T-helper 1 cell (primary cell): ENCODE measurements around the gene ASCL2.
"Not testable (repeated sequence)": the region's sequence is repeated elsewhere in the genome, so short reads cannot be mapped to it uniquely, and the experiment has no call there.

Experiments
- DNase-seq, 5 donors: peaks; one replicate each; pipeline ENCODE4 v3.0.0-alpha.2; 2012 to 2020

The ASCL2 gene

DNA sequence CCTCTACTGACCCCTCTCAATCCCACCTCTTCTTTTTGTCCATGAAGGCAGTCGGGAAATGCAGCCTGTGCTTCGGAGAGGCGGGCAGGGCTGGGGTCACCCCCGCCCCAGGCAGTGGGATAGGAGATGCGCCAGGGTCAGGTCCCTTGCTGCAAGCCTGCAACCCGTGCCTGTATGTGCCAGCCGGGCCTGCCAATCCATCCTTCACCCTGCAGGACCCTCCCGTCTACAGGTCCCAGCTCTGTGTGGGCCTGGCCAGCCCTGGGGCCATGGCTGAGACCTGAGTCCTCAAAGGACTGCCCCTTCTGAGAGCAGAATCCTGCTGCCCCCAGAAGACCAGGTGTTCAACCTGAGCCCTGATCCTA, 10.9 kb downstream of the ASCL2 start:
- DNase-seq, result no peak

DNA sequence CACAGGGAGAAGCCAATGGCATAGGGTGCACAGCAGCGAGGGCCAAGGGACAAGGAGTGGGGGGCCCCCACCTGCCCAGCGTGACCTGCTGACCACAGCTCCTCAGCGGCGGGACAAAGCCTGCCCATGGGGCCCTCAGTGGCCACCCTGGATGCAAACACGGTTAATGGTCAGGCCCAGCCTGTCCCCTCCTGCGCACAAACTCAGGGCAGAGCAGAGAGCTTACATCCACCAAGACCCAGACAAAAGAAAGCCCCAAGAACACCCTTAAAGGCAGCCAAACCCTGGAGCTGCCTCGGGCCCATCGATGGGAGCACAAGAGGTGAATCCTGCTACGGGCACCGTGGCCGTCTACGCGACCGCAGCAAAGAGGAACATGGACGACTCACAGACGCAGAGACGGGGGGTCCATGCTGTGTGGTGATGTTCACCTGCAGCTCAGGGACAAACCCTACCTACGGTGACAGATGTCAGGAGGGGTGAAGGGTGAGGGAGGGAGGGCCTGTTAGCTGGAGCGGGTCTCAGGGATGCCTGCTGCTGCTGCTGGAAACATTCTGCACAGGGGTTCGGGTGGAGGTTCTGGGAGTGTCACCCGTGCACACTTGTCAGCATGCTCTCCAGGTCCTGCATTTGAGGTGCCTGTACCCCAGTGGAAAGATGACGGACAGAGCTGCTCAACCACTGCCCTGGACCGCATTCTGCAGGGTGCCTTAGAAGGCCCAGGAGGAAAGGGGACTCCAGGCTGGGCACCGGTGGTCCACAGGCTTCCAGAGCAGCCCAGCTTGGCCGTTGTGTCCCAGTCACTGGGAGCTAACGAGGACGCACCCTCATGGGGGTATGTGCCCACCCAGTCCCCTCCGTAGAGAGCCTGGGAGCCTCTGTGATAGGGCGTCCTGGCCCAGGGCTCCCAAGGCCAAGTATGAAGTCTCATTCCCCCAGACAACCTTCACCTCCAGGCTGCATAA, 11.6 kb downstream of the ASCL2 start:
- DNase-seq, result no peak

DNA sequence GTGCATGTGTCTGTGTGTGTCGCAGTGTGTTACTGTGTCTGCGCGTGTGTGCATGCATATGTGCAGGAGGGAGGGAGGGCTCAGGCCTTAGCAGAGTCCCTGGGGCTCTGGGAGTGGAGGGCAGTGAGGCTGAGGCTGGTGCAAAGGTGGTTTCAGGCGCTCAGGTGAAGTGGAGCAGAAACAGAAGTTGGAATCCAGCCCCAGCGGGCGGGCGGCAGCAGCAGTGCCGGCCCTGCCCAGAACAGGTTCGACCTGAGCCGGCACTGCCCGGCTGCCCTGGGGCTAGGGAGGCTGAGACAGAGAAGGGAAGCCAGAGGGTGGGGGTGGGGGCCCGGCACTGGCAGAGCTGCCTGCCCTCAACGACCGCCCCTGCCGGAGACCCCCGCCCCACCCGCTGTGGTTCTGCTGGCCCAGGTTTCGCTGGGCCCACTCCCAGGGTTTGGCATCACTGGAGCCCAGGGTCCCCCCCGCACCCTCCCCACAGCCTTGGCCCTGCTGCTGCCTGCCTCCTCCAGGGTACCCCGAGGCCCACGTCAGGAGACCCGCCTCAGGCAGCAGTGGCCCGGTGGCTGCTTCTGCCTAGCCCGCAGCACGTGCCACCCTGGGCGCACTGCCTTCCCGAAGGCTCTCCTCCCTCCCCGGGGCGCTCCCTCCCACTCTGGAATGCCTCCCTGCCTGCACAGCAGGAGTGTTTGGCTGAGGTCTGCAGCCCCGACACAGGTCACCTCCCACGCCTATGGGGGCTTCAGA, 13.3 kb downstream of the ASCL2 start:
- no peak for DNase-seq

DNA sequence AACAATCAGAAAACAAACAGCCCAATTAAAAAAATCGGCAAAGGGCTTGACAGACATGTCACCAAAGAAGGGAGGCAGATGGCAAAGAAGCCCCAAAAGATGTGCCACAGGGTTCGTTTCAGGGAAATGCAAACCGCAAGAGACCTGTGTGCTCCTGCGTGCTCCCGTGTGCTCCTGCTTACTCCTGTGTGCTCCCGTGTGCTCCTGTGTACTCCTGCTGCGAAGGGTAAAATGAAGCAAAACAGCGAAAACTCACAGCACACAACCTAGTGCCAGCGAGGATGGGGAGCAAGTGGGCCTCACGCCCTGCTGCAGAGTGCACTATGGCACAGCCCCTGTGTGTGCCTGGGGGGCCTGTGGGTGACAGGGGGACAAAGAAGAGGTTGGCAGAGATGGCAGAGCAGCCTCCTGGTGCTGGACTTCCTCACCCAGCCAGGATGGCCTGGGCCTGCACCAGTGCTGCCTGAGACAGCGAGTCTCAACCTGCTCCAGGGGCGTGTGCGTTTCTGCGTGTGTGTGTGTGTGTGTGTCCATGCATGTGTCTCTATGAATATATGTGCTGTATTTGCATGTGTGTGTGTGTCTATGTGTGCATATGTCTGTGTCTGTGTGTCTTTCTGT, 14.0 kb downstream of the ASCL2 start:
- DNase-seq, result no peak

DNA sequence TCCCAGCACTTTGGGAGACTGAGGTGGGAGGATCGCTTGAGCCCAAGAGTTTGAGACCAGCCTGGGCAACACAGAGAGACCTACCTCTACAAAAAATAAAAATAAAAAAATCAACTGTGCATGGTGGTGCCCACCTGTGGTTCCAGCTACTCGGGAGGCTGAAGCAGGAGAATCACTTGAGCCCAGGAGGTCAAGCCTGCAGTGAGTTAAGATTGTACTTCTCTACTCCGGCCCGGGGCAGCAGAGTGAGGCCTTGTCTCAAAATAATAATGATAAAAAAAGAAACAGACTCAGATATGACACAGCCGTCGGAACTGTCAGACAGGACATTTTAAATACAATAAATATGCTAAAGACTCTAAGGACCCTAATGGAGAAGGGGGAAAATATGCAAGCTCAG, 18.4 kb downstream of the ASCL2 start:
- no peak for DNase-seq

DNA sequence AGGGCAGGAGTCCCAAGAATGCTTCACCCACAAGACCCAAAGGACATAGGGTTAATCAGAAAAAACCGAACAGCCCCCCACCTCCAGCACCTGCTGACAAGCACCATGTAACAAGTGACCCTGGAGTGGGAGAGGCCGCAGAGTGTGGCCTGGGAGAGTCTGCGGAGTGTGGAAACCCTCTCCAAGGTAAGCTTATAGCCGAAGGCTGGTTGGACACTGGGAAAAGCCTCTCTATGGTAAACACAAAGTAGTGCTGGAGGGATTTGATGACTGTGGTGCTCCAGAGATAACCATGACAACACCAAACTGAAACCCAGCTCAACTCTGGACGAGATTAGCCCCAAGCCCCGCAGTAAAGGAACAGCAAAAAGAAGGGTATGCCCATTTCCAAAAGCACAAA, 19.2 kb downstream of the ASCL2 start:
- DNase-seq, result no peak

DNA sequence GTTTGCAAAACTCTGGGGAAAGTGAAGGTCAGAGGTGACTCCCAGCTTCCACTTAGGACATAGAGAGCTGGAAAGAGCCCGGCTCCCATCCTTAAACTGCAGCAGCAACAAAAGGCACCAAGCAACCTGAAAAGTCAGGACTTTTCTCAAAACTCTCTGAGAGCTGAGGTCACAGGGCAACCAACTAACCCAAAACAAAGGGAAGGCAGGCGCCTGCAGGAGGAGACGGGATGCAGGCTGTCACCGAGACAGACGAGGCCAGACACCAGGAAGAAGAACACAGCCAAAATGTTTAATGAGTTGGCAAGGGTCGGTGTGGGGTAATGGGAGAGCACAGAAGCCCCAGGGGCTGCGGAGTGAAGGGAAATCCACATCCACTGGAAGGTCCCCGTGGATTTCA, 19.9 kb downstream of the ASCL2 start:
- no peak for DNase-seq

DNA sequence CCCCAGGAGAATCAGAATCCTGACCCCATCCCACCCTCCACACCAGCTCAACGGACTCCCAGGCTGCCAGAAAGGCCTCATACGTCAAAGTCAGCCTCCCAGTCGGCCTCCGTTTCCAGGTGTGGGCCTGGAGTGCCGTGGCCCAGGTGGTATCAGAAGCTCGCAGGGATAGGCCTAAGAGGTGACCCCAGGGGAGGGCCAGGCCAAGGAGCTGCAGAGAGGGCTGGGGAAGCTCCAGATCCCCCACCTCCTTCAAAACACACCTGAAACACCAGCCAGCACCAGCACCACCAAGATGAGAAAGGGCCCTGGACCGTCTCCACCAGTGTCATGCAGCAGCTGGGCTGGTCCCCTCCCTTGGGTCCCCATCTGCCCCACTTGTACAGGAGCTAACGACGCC, 20.3 kb downstream of the ASCL2 start:
- no peak for DNase-seq

DNA sequence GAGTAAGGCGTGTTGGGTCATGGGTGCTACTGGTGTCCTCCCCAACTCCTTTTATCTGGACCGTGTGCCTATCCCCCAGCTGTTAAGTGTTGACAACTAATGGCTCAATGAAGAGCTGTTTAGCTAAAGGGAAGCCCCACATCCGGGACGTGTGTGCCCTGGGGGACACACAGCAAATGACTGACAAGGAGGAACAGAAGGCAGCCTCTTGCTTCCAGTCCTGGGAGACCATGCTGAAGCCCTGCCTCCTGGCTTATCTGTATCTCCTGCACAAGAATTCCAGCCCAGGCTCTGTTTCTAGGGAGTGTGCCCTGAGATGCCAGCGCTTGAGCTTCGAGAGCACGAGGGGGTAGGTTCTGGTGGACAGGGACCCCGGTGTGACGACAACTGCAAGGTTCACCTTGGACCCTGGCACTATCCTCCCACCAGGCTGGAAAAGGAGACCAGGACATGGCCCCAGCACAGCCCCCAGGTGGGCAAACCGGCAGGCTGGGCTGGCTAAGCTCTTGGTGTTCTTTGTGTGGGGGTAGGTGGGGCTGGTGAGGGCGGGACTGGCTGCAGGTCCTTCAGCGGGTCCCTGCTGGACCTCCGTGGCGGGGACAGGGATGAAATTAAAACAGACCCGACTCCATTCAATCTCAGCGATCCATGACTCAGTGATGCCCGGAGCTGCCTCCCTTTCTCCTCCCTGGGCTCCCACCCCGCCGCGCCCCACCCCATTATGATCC, 21.0 kb downstream of the ASCL2 start:
- no peak for DNase-seq

DNA sequence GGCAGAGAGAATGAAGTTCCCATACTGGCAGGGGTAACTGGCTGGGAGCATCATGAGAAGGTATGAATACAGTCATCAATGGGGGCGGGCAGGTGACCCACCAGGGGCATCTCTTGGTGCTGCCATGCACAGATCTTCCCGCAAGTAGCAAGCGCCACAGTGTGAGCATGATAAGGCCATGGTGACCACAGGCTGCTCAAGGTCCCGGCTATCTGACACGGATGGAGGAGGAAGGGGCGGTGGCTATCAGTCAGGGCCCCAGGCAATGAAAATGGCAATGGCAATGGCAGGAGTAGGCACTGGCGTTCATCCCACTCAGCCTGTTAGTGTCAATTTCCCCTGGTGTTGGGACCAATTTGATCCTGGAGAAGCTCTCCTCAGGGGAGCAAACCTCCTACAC, 21.6 kb downstream of the ASCL2 start:
- DNase-seq, result no peak

DNA sequence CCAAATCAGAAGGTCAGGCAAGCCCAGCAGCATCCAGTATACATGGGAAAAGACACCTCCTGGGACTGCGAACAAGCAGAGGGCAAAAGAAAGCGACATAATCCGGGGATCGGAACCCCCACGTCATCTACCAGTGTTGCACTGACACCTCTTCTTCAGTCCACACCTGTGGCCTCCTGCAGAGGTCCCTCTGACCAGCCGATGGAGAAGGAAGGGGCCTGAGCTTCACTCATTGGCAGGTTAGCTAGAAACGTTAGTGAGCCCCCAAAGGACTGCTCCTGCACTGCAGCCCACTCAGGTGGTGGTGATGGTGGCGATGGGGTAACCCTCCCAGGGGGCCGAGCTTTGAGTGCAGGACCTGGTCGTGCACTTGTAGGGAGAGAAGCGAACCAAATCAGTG, 22.1 kb downstream of the ASCL2 start:
- no peak for DNase-seq

DNA sequence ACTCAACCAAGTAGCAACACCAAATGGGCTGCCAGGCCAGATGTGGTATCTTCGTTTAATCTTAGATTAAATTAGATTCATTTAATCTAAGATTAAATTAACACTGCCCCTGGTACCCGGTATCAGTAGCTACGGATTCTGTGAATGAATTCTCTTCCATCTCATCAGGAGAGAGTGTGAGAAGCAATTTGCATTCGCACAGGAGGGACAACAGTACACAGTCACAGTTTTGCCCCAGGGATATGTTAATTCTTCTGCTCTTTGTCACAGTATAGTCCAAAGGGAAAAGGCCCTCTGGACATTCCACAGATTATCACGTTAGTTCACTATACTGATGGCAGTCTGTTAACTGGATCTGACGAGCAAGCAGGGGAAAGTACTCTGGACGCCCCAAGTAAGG, 22.9 kb downstream of the ASCL2 start:
- DNase-seq, result no peak

DNA sequence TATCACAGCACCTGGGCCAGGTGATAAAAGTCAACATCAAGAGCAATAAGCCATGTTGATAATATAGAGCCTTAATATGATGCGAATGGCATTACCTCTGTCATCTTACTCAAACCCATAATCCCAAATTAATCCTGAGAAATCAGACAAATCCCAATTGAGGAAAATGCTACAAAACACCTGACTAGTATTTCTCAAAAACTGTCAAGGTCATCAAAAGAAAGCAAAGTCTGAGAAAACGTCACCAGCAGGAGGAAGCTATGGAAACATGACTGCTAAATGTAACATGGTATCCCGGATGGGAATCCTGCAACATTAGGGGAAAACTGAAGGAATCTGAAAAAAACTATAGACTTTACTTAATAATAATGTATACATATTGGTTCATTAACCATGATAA, 29.6 kb downstream of the ASCL2 start:
- DNase-seq, result no peak

DNA sequence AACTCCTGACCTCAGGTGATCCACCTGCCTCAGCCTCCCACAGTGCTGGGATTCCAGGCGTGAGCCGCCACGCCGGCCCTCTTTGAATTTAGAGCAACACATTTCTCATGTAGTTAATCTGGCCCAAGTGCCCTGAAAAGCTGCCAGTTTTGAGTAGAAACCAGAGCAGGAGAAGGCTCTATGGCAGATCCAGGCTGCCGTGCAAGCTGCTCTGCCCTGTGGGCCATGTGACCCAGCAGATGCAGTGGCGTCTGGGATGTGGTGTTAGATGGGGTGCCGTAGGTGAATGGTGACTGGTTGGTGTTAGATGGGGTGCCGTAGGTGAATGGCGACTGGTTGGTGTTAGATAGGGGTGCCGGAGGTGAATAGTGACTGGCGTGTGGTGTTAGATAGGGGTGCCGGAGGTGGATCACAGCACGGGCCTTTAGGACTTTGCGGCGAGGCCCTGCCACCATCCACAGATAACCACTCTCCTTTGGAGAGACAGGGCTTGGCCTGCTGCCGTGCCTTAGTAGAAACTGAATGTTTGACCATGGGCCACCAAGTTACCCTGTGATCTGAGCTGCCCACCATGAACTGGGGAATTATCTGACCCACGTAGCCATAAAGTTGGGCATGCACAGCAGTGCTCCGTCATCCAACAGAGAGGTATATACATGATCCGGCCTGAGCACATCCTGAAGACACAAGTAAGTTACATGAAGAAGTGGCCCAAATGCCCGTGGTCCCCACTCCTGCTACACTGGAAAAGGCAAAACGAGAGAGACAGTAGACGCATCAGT, 32.7 kb downstream of the ASCL2 start:
- DNase-seq, result no peak

DNA sequence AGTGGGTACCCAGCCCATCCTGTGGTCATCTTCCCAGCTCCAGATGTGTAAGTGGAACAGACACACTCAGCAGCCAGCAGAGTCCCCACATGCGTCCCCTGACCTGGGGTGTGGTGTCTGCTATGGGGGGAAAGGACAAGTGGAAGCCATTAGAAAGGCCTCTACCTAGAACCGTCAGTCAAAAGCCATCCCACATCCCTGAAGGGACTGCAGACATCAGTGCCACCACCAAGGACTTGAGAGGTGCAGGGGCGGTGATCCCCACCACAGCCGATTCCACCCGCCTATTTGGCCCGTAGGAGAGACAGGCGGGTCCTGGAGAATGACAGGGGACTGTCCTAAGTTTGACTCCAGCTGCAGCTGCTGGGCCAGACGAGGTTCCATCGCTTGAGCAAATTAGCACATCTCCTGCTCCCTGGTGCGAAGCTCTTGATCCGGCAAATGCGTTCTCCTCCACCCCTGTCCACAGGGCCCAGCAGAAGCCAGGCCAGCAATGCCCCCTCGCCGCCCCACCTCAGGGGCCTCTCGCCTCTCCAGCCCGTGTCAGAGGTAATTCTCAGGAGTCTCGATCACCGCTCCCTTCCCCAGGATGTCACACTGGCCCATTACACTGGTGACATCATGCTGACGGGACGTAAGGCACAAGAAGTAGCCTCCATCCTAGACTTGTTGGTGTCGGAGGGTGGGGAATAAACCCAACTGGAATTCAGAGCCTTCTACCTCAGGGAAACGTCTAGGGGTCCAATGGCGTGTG, 33.8 kb downstream of the ASCL2 start:
- not testable (repeated sequence) for DNase-seq

DNA sequence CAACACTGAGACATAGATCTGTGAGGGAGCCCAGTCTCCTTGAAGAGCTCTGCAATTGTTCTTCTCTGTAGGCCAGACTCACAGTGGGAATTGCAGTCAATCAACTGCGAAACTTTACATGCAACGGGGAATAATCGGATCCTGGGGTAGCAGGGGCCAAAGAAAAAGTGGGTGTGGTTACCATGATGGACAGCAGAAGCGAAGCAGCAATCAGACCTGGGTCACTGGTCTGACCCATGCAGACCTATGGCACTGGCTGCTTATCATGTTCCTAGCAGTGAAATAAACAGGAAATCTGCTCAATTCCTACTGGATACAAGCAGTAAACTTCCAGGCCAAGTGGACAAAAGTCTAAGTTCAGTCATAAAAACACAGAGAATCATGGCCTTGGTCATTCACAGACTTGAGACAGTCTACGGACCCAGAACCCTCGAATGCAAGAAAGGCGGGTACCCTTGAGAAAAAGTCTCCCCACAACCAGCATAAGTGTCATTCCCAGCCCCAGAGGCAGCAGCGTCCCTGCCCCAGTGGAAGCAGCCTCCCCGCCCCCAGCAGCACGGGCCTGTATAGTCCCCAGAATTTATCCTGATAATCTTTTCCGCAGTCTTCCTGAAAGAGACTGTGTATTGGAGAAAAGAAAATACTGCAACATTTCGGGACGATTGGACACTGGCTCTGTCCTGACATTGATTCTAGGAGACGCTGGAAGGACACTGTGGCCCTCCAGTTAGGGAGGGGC, 34.6 kb downstream of the ASCL2 start:
- DNase-seq, result no peak

DNA sequence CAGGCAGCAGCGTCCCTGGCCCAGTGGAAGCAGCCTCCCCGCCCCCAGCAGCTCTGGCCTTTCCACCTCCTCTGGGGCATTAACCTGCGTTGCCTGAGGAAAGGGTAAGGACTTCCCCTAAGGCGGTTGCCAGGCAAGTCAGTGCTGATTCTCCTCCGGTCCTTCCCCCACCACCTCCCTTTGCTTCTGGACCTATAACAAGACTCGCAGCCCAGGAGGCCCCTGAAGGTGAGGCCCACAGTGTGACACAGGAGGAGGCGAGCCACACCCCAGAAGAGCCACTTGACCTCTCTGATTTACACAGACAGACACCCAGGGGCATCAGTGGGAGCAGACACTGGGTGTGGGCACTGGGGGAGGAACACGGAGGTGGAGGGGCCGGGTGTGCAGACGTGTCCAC, 35.4 kb downstream of the ASCL2 start:
- DNase-seq, result no peak

DNA sequence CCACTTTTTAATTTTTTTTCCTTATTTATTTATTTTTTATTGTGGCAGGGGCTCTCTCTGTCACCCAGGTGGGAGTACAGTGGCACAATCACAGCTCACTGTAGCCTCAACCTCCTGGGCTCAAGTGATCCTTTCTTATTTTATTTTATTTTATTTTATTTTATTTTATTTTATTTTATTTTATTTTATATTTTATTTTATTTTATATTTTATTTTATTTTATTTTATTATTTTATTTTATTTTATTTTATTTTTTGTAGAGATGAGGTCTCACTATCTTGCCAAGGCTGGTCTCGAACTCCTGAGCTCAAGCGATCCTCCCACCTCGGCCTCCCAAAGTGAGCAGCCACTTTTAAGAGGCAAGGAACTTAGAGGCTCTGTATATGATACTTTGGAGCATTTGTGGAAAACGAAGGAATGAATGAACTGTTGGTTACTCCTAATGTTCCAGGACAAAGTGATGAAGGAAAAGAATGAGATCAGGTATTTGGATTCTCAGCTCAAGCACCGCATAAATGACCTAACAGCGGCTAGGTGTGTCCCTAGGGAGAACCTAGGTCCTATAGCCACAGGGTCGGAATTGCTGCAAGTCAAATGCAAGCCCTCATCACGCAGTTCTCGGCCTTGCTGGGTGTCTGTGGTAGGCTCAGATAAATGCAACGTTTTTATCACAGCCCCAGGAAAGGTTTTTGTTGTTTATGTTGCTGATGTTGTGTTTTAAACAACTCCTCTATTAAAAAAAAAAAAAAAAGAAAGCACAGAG, 36.5 kb downstream of the ASCL2 start:
- DNase-seq, result no peak

DNA sequence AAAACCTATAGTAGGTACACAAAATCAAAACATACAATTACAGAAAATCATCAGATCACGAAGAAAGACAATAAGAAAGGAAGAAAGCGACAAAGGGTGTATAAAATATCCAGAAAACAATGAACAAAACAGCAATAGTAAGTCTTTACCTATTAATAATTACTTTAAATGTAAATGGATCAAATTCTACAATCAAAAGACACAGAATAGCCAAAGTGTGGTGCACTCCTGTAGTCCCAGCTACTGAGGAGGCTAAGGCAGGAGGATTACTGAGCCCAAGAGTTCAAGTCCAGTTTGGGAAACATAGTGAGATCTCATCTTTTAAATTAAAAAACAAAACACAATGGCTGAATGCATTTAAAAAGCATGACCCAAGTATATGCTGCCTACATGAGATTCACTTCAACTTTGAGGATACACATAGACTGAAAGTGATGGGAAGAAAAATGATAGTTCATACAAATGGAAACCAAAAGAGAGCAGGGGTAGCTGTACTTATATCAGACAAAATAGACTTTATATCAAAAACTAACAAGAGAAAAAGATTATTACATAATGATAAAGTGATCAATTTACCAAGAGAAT, 40.6 kb downstream of the ASCL2 start:
- DNase-seq, result no peak

DNA sequence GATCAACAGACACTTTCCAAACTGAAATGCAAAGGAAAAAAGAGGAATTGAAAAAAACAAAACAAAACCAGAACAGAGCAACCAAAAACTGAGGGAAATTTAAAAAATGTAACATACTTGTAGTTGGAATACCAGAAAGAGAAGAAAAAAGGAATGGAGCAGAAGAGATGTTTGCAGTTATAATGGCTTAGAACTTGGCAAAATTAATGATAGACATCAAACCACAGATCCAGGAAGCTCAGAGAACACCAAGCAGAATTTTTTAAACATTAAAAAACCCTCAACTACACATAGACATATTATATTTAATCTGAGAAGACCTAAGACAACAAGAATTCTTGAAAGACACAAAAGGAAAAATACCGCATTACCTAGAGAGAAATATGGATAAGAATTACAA, 46.1 kb downstream of the ASCL2 start:
- no peak for DNase-seq
